ENCODE results near the gene PRICKLE3.

DNA sequence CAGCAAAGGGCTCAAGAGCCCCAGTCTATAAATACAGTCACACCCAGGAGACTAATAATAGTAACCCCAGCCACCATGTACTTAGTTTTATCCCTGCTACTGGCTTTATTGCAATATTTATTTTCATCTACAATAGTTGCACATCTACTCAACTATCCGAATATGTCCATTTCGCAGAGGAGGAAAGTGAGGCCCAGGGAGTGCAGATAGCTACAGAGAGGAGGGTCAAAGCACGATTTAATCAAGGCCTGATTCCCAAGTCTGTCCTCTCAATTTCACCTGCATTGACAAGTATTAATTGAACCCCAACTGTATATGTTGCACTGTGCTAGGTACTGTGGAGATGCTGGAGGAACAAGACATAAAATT lies 18.4 kb downstream of the PRICKLE3 start:
- TF ChIP-seq CTCF (IDR thresholded peaks at IDR 0.05) (no peak), POLR2A (IDR thresholded peaks at IDR 0.05) (no peak), POLR2AphosphoS5 (IDR thresholded peaks at IDR 0.05) (no peak)
